HCT116 (cell line): ENCODE measurements around the gene ZFR. TPM values are rescaled to one million over a fixed set of nuclear protein-coding genes. Genes with fewer than 3 reads are reported as not detected.

Source experiments
- ATAC-seq: fragments of 200-7000 bp; cut with Tn5 transposase; 2 replicates; pipeline ENCODE4 v1.9.1; 2020; ENCODE audit warnings: mild to moderate bottlenecking, moderate library complexity
- BruUV-seq: library from RNA; stranded (reverse); fragments of 400-500 nt; replicated peaks from 2 replicates; lab custom pipeline; 2021; lab: Mats Ljungman, UMichigan
- CTCF ChIA-PET: fragments of 300-600 bp; sonication (Branson Sonifier 250); formaldehyde crosslinking; loops from one replicate; lab custom pipeline; 2021; ENCODE audit warnings: antibody characterized with exemption; lab: Charles Lee
- POLR2A ChIA-PET: fragments of 300-600, 350-600 bp; sonication (Branson Sonifier 250); formaldehyde crosslinking; loops from one replicate; lab custom pipeline; 2021; ENCODE audit warnings: antibody characterized with exemption; lab: Charles Lee
- RAD21 ChIA-PET, 2 experiments: fragments of 300-600 bp; sonication (Branson Sonifier 250); formaldehyde crosslinking; loops; one replicate each; lab custom pipeline; 2023; ENCODE audit warnings: low total read pairs in 2 of 2; ENCODE audit not compliant: uncharacterized antibody in 2 of 2, unreplicated experiment in 2 of 2, low non-redundant PET in 1 of 2; lab: Charles Lee
- DNase-seq: peaks from one replicate; pipeline ENCODE4 v3.0.0-alpha.2; 2010; ENCODE audit warnings: low read depth, low spot score
- H2AFZ ChIP-seq: fragments of 200-600 bp; shearing (Covaris generic), sonication (generic); 2 replicates; pipeline ENCODE4 v1.6.1; 2017; ENCODE audit warnings: low read depth, mixed run types, mixed read lengths, antibody characterized with exemption, low read length; ENCODE audit not compliant: poor library complexity, severe bottlenecking
- H3K27ac ChIP-seq: 2 replicates; pipeline ENCODE4 v1.5.1; 2012; ENCODE audit warnings: low read depth, low read length
- H3K27me3 ChIP-seq: fragments of 200-600 bp; sonication (generic); 2 replicates; pipeline ENCODE4 v1.6.1; 2016; ENCODE audit warnings: mixed run types, low read length, mixed read lengths; ENCODE audit not compliant: insufficient read depth
- H3K36me3 ChIP-seq, 2 experiments: fragments of 200-500 bp in 1 of 2; fragments of 200-600 bp in 1 of 2; sonication (Bioruptor generic) in 1 of 2; sonication (generic) in 1 of 2; 2 replicates each; pipeline versions ENCODE4 v1.5.1 to v1.6.1; 2014 to 2016; ENCODE audit warnings: low read length in 2 of 2, inconsistent platforms in 1 of 2, mixed read lengths in 1 of 2, mixed run types in 1 of 2; ENCODE audit not compliant: insufficient read depth in 2 of 2, control insufficient read depth in 1 of 2
- H3K4me1 ChIP-seq, 2 experiments: fragments of 200-600 bp in 1 of 2; sonication (generic) in 1 of 2; 2 replicates each; pipeline versions ENCODE4 v1.5.1 to v1.6.1; 2012 to 2017; ENCODE audit warnings: low read length in 2 of 2, inconsistent platforms in 1 of 2, mild to moderate bottlenecking in 1 of 2, mixed read lengths in 1 of 2, mixed run types in 1 of 2, moderate library complexity in 1 of 2; ENCODE audit not compliant: insufficient read depth in 2 of 2, control insufficient read depth in 1 of 2
- H3K4me2 ChIP-seq: fragments of 200-600 bp; sonication (generic); 2 replicates; pipeline ENCODE4 v1.6.1; 2017; ENCODE audit warnings: mixed run types, low read length, mixed read lengths
- H3K4me3 ChIP-seq, 2 experiments: fragments of 200-600 bp in 1 of 2; sonication (generic) in 1 of 2; replicated peaks in 1 of 2; 2 replicates each; pipeline ENCODE4 v1.5.1; 2011 to 2016; ENCODE audit warnings: low read length in 2 of 2, control low read depth in 1 of 2, low read depth in 1 of 2, mild to moderate bottlenecking in 1 of 2, mixed read lengths in 1 of 2, mixed run types in 1 of 2
- H3K79me2 ChIP-seq: fragments of 200-600 bp; sonication (generic); 2 replicates; pipeline ENCODE4 v1.6.1; 2017; ENCODE audit warnings: mild to moderate bottlenecking, mixed run types, low read length, moderate library complexity, mixed read lengths; ENCODE audit not compliant: insufficient read depth
- H3K9ac ChIP-seq: fragments of 200-600 bp; sonication (generic); 2 replicates; pipeline ENCODE4 v1.6.1; 2016; ENCODE audit warnings: low read length, mixed read lengths
- H3K9me2 ChIP-seq: fragments of 200-600 bp; sonication (generic), shearing (Covaris generic); 2 replicates; pipeline ENCODE4 v1.6.1; 2017; ENCODE audit warnings: mixed run types, mild to moderate bottlenecking, moderate library complexity; ENCODE audit not compliant: insufficient read depth
- H3K9me3 ChIP-seq, 2 experiments: fragments of 200-500 bp in 1 of 2; fragments of 200-600 bp in 1 of 2; sonication (Bioruptor generic) in 1 of 2; sonication (generic) in 1 of 2; 2 replicates each; pipeline ENCODE4 v1.6.1; 2014 to 2017; ENCODE audit warnings: low read length in 2 of 2, mixed read lengths in 2 of 2, inconsistent platforms in 1 of 2, low read depth in 1 of 2, mild to moderate bottlenecking in 1 of 2, mixed run types in 1 of 2, moderate library complexity in 1 of 2; ENCODE audit not compliant: control insufficient read depth in 1 of 2, insufficient read depth in 1 of 2
- H4K20me1 ChIP-seq: fragments of 200-600 bp; sonication (generic), shearing (Covaris generic); 2 replicates; pipeline ENCODE4 v1.6.1; 2017; ENCODE audit warnings: mixed run types, mild to moderate bottlenecking, moderate library complexity; ENCODE audit not compliant: insufficient read depth
- CEBPB ChIP-seq: IDR thresholded peaks from 2 replicates; pipeline ENCODE4 v1.6.1; 2012; ENCODE audit warnings: low read depth
- CTCF ChIP-seq, 3 experiments: fragments of 200-600 bp in 1 of 3; sonication (generic) in 1 of 3; IDR thresholded peaks in 2 of 3; conservative IDR thresholded peaks in 1 of 3; 2 replicates each; pipeline ENCODE4 v1.5.1; 2012 to 2017; ENCODE audit warnings: low read depth in 2 of 3, low read length in 2 of 3, antibody characterized with exemption in 1 of 3, borderline replicate concordance in 1 of 3, control low read depth in 1 of 3, mild to moderate bottlenecking in 1 of 3, mixed read lengths in 1 of 3, mixed run types in 1 of 3, moderate library complexity in 1 of 3; ENCODE audit not compliant: insufficient read depth in 1 of 3
- FOSL1 ChIP-seq: IDR thresholded peaks from 2 replicates; pipeline ENCODE4 v1.6.1; 2012; ENCODE audit warnings: low read depth
- TCF7L2 ChIP-seq: IDR thresholded peaks from 2 replicates; pipeline ENCODE4 v1.7.0; 2011; ENCODE audit warnings: borderline replicate concordance, inconsistent platforms; ENCODE audit not compliant: insufficient read depth, insufficient read length; ENCODE audit errors: extremely low read depth
- ZBTB33 ChIP-seq: IDR thresholded peaks from 2 replicates; pipeline ENCODE4 v1.6.1; 2011; ENCODE audit warnings: mild to moderate bottlenecking, low read length, moderate library complexity; ENCODE audit not compliant: insufficient replicate concordance; ENCODE audit errors: extremely low read depth
- intact Hi-C: fragments of 100-400 bp; cut with micrococcal nuclease; formaldehyde crosslinking; loops from 2 replicates; pipeline ENCODE4 v1.10.0; 2022
- total RNA-seq: library from RNA; stranded (reverse); gene quantifications from one replicate; pipeline ENCODE4 v1.2.1, GENCODE V29; 2021; ENCODE audit not compliant: unreplicated experiment

Gene ZFR
- total RNA-seq, 1 experiment from 2014 or later, result 65.7 TPM

DNA sequence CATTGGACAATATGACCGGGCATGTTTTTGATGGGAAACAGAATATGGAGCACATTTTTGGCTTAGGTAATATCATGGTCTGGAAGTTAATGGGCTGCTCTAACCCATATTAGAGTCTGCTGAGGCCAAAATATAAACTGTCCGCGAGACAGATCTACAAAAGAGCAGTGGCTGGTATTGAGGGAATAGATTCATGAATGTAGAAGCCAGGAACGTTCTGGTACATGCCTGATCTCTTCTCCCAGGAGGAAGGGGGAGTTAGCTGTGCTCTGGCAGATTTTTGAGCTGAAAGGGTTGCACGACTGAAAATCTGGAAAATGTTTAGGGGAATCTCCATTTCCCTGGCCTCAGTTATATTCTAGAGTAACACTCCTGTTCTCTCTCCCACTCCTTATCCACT is 42.9 kb upstream of the ZFR start:
- Histone ChIP-seq H3K36me3 (no peaks in the 10 kb centered on the region), H2AFZ (no peak overlapping the region), H3K4me1 (no peaks in the 10 kb centered on the region), H3K27ac (no peak overlapping the region), H3K4me3 (no peak overlapping the region), H3K79me2 (no peaks in the 10 kb centered on the region), H3K9me2 (no peaks in the 10 kb centered on the region), H3K9me3 (no peaks in the 10 kb centered on the region), H3K9ac (no peak overlapping the region), H3K4me2 (no peak overlapping the region), H4K20me1 (no peaks in the 10 kb centered on the region), H3K27me3 (no peaks in the 10 kb centered on the region)
- DNase-seq, result no peak
- intact Hi-C loops, result loop anchor here (5.0 to 10.0 kb wide), 2 partner anchors 695 to 937 kb away; no protein-coding TSS in a partner anchor
- ChIA-PET RAD21 (no interaction called here), CTCF (interaction anchor here (1.0 to 6.1 kb wide), 2 partner anchors 16 to 103 kb away, joined by 3 to 184 read pairs; no protein-coding TSS in a partner anchor), POLR2A (no interaction called here)
- BruUV-seq, result no TSS peak
- ATAC-seq, result no peak
- TF ChIP-seq FOSL1 (no peak), CTCF (IDR thresholded peaks at IDR 0.05 in 2 of 3, conservative IDR thresholded peaks at IDR 0.05 in 1 of 3; ENCODE audit: borderline replicate concordance in 1 of 3, insufficient read depth in 1 of 3, low read depth in 2 of 3, low read length in 2 of 3) (no peak), TCF7L2 (no peak), CEBPB (no peak), ZBTB33 (no peak)
